Astrocyte (in vitro differentiated cells and primary cell): ENCODE measurements around the gene AGXT. TPM values are rescaled to one million over a fixed set of nuclear protein-coding genes. Genes with fewer than 3 reads are reported as not detected.

Experiments
- DNase-seq: peaks from one replicate; pipeline ENCODE4 v3.0.0-alpha.2; 2010; ENCODE audit warnings: low read depth
- FAIRE-seq: peaks from 2 replicates; lab custom pipeline; 2011; peaks lifted over from hg19 to GRCh38; lab: Jason Lieb, UNC
- H2AFZ ChIP-seq: 2 replicates; pipeline ENCODE4 v1.6.0; 2012; ENCODE audit warnings: low read depth, low read length, inconsistent platforms
- H3K27ac ChIP-seq: 2 replicates; pipeline ENCODE4 v1.5.1; 2011; ENCODE audit warnings: low read depth, low read length, inconsistent platforms
- H3K27me3 ChIP-seq: 2 replicates; pipeline ENCODE4 v1.6.0; 2011; ENCODE audit warnings: low read length, inconsistent platforms; ENCODE audit not compliant: insufficient read depth
- H3K36me3 ChIP-seq: 2 replicates; pipeline ENCODE4 v1.5.1; 2011; ENCODE audit warnings: low read length, inconsistent platforms; ENCODE audit not compliant: insufficient read depth
- H3K4me1 ChIP-seq: 2 replicates; pipeline ENCODE4 v1.5.1; 2011; ENCODE audit warnings: low read length, inconsistent platforms; ENCODE audit not compliant: insufficient read depth
- H3K4me2 ChIP-seq: 2 replicates; pipeline ENCODE4 v1.6.0; 2012; ENCODE audit warnings: low read length, inconsistent platforms
- H3K4me3 ChIP-seq: 2 replicates; pipeline ENCODE4 v1.5.1; 2011; ENCODE audit warnings: low read depth, mild to moderate bottlenecking, low read length, inconsistent platforms; ENCODE audit not compliant: insufficient read depth
- H3K79me2 ChIP-seq: 2 replicates; pipeline ENCODE4 v1.6.0; 2012; ENCODE audit warnings: mild to moderate bottlenecking, low read length, inconsistent platforms; ENCODE audit not compliant: insufficient read depth
- H3K9ac ChIP-seq: 2 replicates; pipeline ENCODE4 v1.6.0; 2012; ENCODE audit warnings: mild to moderate bottlenecking, low read length, inconsistent platforms
- H3K9me3 ChIP-seq: 2 replicates; pipeline ENCODE4 v1.5.1; 2012; ENCODE audit warnings: low read depth, mild to moderate bottlenecking, low read length, inconsistent platforms; ENCODE audit not compliant: insufficient read depth
- H4K20me1 ChIP-seq: 2 replicates; pipeline ENCODE4 v1.6.0; 2012; ENCODE audit warnings: low read length, inconsistent platforms; ENCODE audit not compliant: insufficient read depth
- H3K27ac Mint-ChIP-seq: one replicate; pipeline ENCODE4 v1.8.0; 2021; ENCODE audit warnings: mild to moderate bottlenecking, mixed read lengths; ENCODE audit not compliant: unreplicated experiment
- H3K27me3 Mint-ChIP-seq: one replicate; pipeline ENCODE4 v1.8.0; 2021; ENCODE audit warnings: low read depth, mixed read lengths; ENCODE audit not compliant: unreplicated experiment
- H3K36me3 Mint-ChIP-seq: one replicate; pipeline ENCODE4 v1.8.0; 2021; ENCODE audit warnings: low read depth, mixed read lengths; ENCODE audit not compliant: unreplicated experiment
- H3K4me1 Mint-ChIP-seq: one replicate; pipeline ENCODE4 v1.8.0; 2021; ENCODE audit warnings: low read depth, mixed read lengths; ENCODE audit not compliant: unreplicated experiment
- H3K4me3 Mint-ChIP-seq: one replicate; pipeline ENCODE4 v1.8.0; 2021; ENCODE audit warnings: mild to moderate bottlenecking, moderate library complexity, mixed read lengths; ENCODE audit not compliant: unreplicated experiment
- H3K9me3 Mint-ChIP-seq: one replicate; pipeline ENCODE4 v1.8.0; 2021; ENCODE audit warnings: mild to moderate bottlenecking, mixed read lengths; ENCODE audit not compliant: unreplicated experiment
- EZH2 ChIP-seq: IDR thresholded peaks from 2 replicates; pipeline ENCODE4 v1.6.1; 2012; ENCODE audit warnings: mild to moderate bottlenecking, low read length, inconsistent platforms; ENCODE audit not compliant: insufficient read depth
- total RNA-seq: library from RNA; stranded (reverse); gene quantifications from 2 replicates; pipeline ENCODE4 v1.2.1, GENCODE V29; 2021
- TF ChIP-seq, protein P1 (sequence below): IDR thresholded peaks from 2 replicates; pipeline ENCODE4 v1.5.1; 2011; ENCODE audit warnings: low read depth, mild to moderate bottlenecking, inconsistent platforms, low read length, moderate library complexity; ENCODE audit not compliant: insufficient read depth

The AGXT gene
- total RNA-seq, 1 donor from 2014 or later = not detected

DNA sequence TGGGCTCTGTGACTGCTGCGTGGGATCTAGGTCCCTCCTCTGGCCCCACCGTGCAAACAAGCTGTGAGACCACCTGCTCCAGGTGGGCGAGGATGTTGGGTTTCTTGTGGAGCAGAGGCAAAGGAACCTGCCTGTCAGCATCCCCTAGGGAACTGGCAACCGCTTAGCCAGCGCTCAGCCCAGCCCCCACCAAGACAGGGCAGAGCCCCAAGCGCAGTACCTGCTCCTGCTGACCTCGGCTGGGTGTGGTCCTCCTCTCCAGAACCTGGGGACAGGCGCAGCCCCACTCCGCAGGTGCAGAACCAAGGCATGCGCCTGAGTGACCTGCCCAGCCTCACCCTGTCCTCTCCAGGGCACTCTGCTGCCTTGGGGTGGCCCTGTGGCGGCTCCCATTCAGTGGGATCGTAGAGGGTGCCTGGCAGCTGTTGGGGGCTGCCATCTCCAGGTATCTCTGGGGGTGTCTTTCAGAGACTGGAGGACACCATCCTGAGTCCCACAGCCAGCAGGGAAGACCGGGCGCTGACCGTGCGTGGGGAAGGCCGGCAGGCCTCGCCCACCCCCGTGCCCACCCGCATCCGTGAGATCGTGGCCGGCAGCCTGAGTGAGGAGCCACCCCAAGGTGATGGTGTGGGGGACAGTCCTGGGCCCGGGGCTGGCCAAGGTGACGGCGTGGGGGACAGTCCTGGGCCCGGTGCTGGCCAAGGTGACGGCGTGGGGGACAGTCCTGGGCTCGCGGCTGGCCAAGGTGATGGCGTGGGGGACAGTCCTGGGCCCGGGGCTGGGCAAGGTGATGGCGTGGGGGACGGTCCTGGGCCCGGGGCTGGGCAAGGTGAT is 49.9 kb downstream of the AGXT start:
- no peaks in the 10 kb centered on the region for H3K79me2 ChIP-seq
- no peak overlapping the region for H3K4me3 ChIP-seq
- no peaks in the 10 kb centered on the region for H3K9me3 ChIP-seq
- no peak overlapping the region for H3K4me3 Mint-ChIP-seq
- H3K4me1 Mint-ChIP-seq = peaks cover 5% of the 10 kb centered on the region
- no peak overlapping the region for H3K9ac ChIP-seq
- H4K20me1 ChIP-seq = no peaks in the 10 kb centered on the region
- H3K4me2 ChIP-seq = no peak overlapping the region
- H3K36me3 Mint-ChIP-seq = no peaks in the 10 kb centered on the region
- H3K4me1 ChIP-seq = peaks cover 43% of the 10 kb centered on the region
- DNase-seq = no peak
- no peak overlapping the region for H3K27ac Mint-ChIP-seq
- H3K9me3 Mint-ChIP-seq = no peaks in the 10 kb centered on the region
- H3K27me3 ChIP-seq = no peaks in the 10 kb centered on the region
- H3K27ac ChIP-seq = no peak overlapping the region
- FAIRE-seq = no peak
- H3K36me3 ChIP-seq = no peaks in the 10 kb centered on the region
- no peak for TF ChIP-seq EZH2
- TF ChIP-seq, protein P1, sequence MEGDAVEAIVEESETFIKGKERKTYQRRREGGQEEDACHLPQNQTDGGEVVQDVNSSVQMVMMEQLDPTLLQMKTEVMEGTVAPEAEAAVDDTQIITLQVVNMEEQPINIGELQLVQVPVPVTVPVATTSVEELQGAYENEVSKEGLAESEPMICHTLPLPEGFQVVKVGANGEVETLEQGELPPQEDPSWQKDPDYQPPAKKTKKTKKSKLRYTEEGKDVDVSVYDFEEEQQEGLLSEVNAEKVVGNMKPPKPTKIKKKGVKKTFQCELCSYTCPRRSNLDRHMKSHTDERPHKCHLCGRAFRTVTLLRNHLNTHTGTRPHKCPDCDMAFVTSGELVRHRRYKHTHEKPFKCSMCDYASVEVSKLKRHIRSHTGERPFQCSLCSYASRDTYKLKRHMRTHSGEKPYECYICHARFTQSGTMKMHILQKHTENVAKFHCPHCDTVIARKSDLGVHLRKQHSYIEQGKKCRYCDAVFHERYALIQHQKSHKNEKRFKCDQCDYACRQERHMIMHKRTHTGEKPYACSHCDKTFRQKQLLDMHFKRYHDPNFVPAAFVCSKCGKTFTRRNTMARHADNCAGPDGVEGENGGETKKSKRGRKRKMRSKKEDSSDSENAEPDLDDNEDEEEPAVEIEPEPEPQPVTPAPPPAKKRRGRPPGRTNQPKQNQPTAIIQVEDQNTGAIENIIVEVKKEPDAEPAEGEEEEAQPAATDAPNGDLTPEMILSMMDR = no peak
- no peak overlapping the region for H2AFZ ChIP-seq
- peaks cover 18% of the 10 kb centered on the region for H3K27me3 Mint-ChIP-seq

DNA sequence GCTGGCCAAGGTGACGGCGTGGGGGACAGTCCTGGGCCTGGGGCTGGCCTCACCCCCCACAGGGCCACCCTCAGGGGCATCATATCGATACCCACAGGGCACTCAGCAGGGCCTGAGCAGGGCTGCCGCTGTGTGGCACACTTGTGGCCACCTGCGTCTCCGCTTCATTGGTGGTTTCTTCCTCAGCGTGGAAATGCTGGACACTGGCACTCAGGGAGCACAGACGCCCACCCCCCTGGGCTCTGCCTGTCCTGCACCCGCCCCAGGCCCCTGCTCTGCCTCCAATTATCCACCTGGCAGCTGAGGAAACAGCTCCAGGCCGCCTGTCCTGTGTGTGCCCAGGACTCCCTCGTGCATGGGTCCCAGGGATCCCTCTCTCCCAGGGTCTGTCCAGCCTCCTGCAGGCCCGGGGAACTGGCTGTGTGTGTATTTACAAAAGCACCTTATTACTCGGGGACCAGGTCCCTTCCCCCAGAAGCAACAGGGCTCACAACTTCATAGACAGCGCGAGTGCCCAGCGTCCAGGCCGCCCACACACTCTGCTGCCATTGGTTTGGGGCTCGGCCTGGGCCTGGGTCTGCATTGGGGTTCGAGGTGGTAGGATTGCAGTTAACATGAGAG is 50.6 kb downstream of the AGXT start:
- Histone ChIP-seq H3K4me3 (no peak overlapping the region), H3K27ac (no peak overlapping the region), H2AFZ (no peak overlapping the region), H3K27me3 (no peaks in the 10 kb centered on the region), H3K4me1 (peaks cover 35% of the 10 kb centered on the region), H4K20me1 (no peaks in the 10 kb centered on the region), H3K79me2 (no peaks in the 10 kb centered on the region), H3K9ac (no peak overlapping the region), H3K36me3 (no peaks in the 10 kb centered on the region), H3K9me3 (no peaks in the 10 kb centered on the region), H3K4me2 (no peak overlapping the region)
- H3K4me1 Mint-ChIP-seq = peaks cover 5% of the 10 kb centered on the region
- FAIRE-seq (no peak), DNase-seq (no peak)
- H3K36me3 Mint-ChIP-seq = no peaks in the 10 kb centered on the region
- peaks cover 18% of the 10 kb centered on the region for H3K27me3 Mint-ChIP-seq
- H3K27ac Mint-ChIP-seq = no peak overlapping the region
- no peaks in the 10 kb centered on the region for H3K9me3 Mint-ChIP-seq
- no peak for TF ChIP-seq EZH2
- TF ChIP-seq, protein P1 = no peak
- H3K4me3 Mint-ChIP-seq = no peak overlapping the region
